Measurements from ENCODE around the gene CNPPD1.

GRCh38 chr2:219168932-219169331 lies 7.8 kb downstream of the CNPPD1 start:
- no peak for TF ChIP-seq CTCF (IDR thresholded peaks at IDR 0.05; ENCODE audit: low read depth, low read length, missing input control)
- no peak for TF ChIP-seq MAX (IDR thresholded peaks at IDR 0.05)
- no peak for TF ChIP-seq ZBTB33 (IDR thresholded peaks at IDR 0.05)
- no peak for TF ChIP-seq TAF1 (conservative IDR thresholded peaks at IDR 0.05)
- no peak for TF ChIP-seq FOXA1 (IDR thresholded peaks at IDR 0.05)
- no peak for TF ChIP-seq YY1 (IDR thresholded peaks at IDR 0.05)
- TF ChIP-seq REST (IDR thresholded peaks at IDR 0.05): no peak
- TF ChIP-seq RAD21 (IDR thresholded peaks at IDR 0.05): no peak
- no peak for TF ChIP-seq GABPA (IDR thresholded peaks at IDR 0.05 in 1 of 2, conservative IDR thresholded peaks at IDR 0.05 in 1 of 2)
- TF ChIP-seq JUND (IDR thresholded peaks at IDR 0.05): no peak

Data from liver (tissue), 3 donors.